ENCODE measurements around the gene PLEKHM3. TPM values are rescaled to one million over a fixed set of nuclear protein-coding genes. Genes with fewer than 3 reads are reported as not detected.
"Not testable (repeated sequence)": the region's sequence is repeated elsewhere in the genome, so short reads cannot be mapped to it uniquely, and the experiment has no call there.

Gene PLEKHM3
- total RNA-seq, 2 experiments from 2014 or later: 11.3 to 11.6 TPM

- Mint-ChIP-seq H3K27ac (no peak overlapping the region), H3K4me1 (ENCODE audit: low read depth) (no peaks in the 10 kb centered on the region), H3K4me3 (no peak overlapping the region), H3K9me3 (no peaks in the 10 kb centered on the region), H3K27me3 (no peaks in the 10 kb centered on the region), H3K36me3 (ENCODE audit: low read depth) (peaks cover 72% of the 10 kb centered on the region)
- no peak overlapping the region for H3K4me3 ChIP-seq (ENCODE audit: low read length)
- intact Hi-C loops (cut with DNase I, micrococcal nuclease): no loop called here
- no peak for DNase-seq
- H3K4me1 ChIP-seq (ENCODE audit: insufficient read depth, low read length): no peaks in the 10 kb centered on the region
- POLR2A ChIA-PET: no interaction called here
- TF ChIP-seq, protein P1, sequence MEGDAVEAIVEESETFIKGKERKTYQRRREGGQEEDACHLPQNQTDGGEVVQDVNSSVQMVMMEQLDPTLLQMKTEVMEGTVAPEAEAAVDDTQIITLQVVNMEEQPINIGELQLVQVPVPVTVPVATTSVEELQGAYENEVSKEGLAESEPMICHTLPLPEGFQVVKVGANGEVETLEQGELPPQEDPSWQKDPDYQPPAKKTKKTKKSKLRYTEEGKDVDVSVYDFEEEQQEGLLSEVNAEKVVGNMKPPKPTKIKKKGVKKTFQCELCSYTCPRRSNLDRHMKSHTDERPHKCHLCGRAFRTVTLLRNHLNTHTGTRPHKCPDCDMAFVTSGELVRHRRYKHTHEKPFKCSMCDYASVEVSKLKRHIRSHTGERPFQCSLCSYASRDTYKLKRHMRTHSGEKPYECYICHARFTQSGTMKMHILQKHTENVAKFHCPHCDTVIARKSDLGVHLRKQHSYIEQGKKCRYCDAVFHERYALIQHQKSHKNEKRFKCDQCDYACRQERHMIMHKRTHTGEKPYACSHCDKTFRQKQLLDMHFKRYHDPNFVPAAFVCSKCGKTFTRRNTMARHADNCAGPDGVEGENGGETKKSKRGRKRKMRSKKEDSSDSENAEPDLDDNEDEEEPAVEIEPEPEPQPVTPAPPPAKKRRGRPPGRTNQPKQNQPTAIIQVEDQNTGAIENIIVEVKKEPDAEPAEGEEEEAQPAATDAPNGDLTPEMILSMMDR (IDR thresholded peaks at IDR 0.05): no peak
- no peak overlapping the region for H3K27ac ChIP-seq (ENCODE audit: low read depth in 1 of 2, low read length in 2 of 2)
- H3K9me3 ChIP-seq (ENCODE audit: control insufficient read depth in 1 of 2, insufficient read depth in 1 of 2, low read length in 2 of 2): no peaks in the 10 kb centered on the region
- CTCF ChIA-PET: no interaction called here
- peaks cover 5% of the 10 kb centered on the region for H3K36me3 ChIP-seq (ENCODE audit: insufficient read depth, low read length)
- ATAC-seq (ENCODE audit: poor library complexity): no peak
- H3K27me3 ChIP-seq (ENCODE audit: control insufficient read depth in 1 of 2, insufficient read depth in 2 of 2, low read length in 2 of 2): no peaks in the 10 kb centered on the region
These were observed 114.1 kb downstream of the PLEKHM3 start for GRCh38 chr2:207911215-207911614.

DNA sequence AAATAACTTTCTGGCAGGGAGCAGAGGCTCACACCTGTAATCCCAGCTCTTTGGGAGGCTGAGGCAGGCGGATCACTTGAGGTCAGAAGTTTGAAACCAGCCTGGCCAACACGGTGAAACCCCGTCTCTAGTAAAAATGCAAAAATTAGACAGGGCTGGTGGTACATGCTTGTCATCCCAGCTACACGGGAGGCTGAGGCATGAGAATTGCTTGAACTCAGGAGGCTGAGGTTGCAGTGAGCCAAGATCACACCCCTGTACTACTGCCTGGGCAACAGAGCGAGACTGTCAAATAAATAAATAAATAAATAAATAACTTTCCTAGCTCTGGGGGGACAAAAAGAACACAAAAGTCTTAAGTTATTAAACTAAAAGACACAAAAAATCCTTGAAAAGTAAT, 118.8 kb downstream of the PLEKHM3 start:
- H3K4me1 ChIP-seq (ENCODE audit: insufficient read depth, low read length); H3K4me3 Mint-ChIP-seq; H3K9me3 Mint-ChIP-seq; CTCF ChIA-PET; H3K36me3 ChIP-seq (ENCODE audit: insufficient read depth, low read length); H3K27me3 ChIP-seq (ENCODE audit: control insufficient read depth in 1 of 2, insufficient read depth in 2 of 2, low read length in 2 of 2); H3K27me3 Mint-ChIP-seq; POLR2A ChIA-PET; intact Hi-C loops (cut with DNase I, micrococcal nuclease); ATAC-seq (ENCODE audit: poor library complexity); DNase-seq; H3K4me3 ChIP-seq (ENCODE audit: low read length); H3K4me1 Mint-ChIP-seq (ENCODE audit: low read depth); H3K27ac Mint-ChIP-seq; H3K9me3 ChIP-seq (ENCODE audit: control insufficient read depth in 1 of 2, insufficient read depth in 1 of 2, low read length in 2 of 2); H3K27ac ChIP-seq (ENCODE audit: low read depth in 1 of 2, low read length in 2 of 2): not testable (repeated sequence)
- H3K36me3 Mint-ChIP-seq (ENCODE audit: low read depth): peaks cover 63% of the 10 kb centered on the region

- Histone ChIP-seq H3K27ac (ENCODE audit: low read depth in 1 of 2, low read length in 2 of 2) (no peak overlapping the region), H3K4me1 (ENCODE audit: insufficient read depth, low read length) (no peaks in the 10 kb centered on the region), H3K9me3 (ENCODE audit: control insufficient read depth in 1 of 2, insufficient read depth in 1 of 2, low read length in 2 of 2) (no peaks in the 10 kb centered on the region), H3K36me3 (ENCODE audit: insufficient read depth, low read length) (peaks cover 5% of the 10 kb centered on the region), H3K4me3 (ENCODE audit: low read length) (no peak overlapping the region), H3K27me3 (ENCODE audit: control insufficient read depth in 1 of 2, insufficient read depth in 2 of 2, low read length in 2 of 2) (no peaks in the 10 kb centered on the region)
- ChIA-PET CTCF (no interaction called here), POLR2A (no interaction called here)
- ATAC-seq (ENCODE audit: poor library complexity) (no peak), DNase-seq (no peak)
- no peaks in the 10 kb centered on the region for H3K4me1 Mint-ChIP-seq (ENCODE audit: low read depth)
- H3K27me3 Mint-ChIP-seq: no peaks in the 10 kb centered on the region
- intact Hi-C loops (cut with DNase I, micrococcal nuclease): no loop called here
- H3K4me3 Mint-ChIP-seq: no peak overlapping the region
- H3K27ac Mint-ChIP-seq: no peak overlapping the region
- H3K36me3 Mint-ChIP-seq (ENCODE audit: low read depth): peaks cover 61% of the 10 kb centered on the region
- TF ChIP-seq, protein P1 (IDR thresholded peaks at IDR 0.05): no peak
- no peaks in the 10 kb centered on the region for H3K9me3 Mint-ChIP-seq
These were observed 119.8 kb downstream of the PLEKHM3 start for GRCh38 chr2:207905546-207905945.

GRCh38 chr2:207903236-207903635, 122.1 kb downstream of the PLEKHM3 start:
- H3K36me3 Mint-ChIP-seq (ENCODE audit: low read depth): peaks cover 55% of the 10 kb centered on the region
- H3K27ac Mint-ChIP-seq: no peak overlapping the region
- H3K4me3 Mint-ChIP-seq: no peak overlapping the region
- Histone ChIP-seq H3K36me3 (ENCODE audit: insufficient read depth, low read length) (peaks cover 11% of the 10 kb centered on the region), H3K9me3 (ENCODE audit: control insufficient read depth in 1 of 2, insufficient read depth in 1 of 2, low read length in 2 of 2) (no peaks in the 10 kb centered on the region), H3K4me3 (ENCODE audit: low read length) (no peak overlapping the region), H3K27ac (ENCODE audit: low read depth in 1 of 2, low read length in 2 of 2) (no peak overlapping the region), H3K27me3 (ENCODE audit: control insufficient read depth in 1 of 2, insufficient read depth in 2 of 2, low read length in 2 of 2) (no peaks in the 10 kb centered on the region), H3K4me1 (ENCODE audit: insufficient read depth, low read length) (no peaks in the 10 kb centered on the region)
- CTCF ChIA-PET: no interaction called here
- POLR2A ChIA-PET: no interaction called here
- intact Hi-C loops (cut with DNase I, micrococcal nuclease): no loop called here
- no peaks in the 10 kb centered on the region for H3K27me3 Mint-ChIP-seq
- no peak for ATAC-seq (ENCODE audit: poor library complexity)
- DNase-seq: no peak
- H3K4me1 Mint-ChIP-seq (ENCODE audit: low read depth): no peaks in the 10 kb centered on the region
- no peaks in the 10 kb centered on the region for H3K9me3 Mint-ChIP-seq
- TF ChIP-seq, protein P1 (IDR thresholded peaks at IDR 0.05): no peak

Measured in CD4-positive, alpha-beta T cell (primary cell).